Measurements from ENCODE around the gene OTX2. TPM values are rescaled to one million over a fixed set of nuclear protein-coding genes. Genes with fewer than 3 reads are reported as not detected.

Gene OTX2
- total RNA-seq, 4 donors from 2014 or later, result not detected

GRCh38 chr14:56816574-56817391 is 6.5 kb upstream of the OTX2 start:
- Histone ChIP-seq H3K4me3 (no peak overlapping the region), H3K9me3 (no peaks in the 10 kb centered on the region), H3K36me3 (no peaks in the 10 kb centered on the region), H3K27ac (no peak overlapping the region), H3K4me1 (no peaks in the 10 kb centered on the region), H3K27me3 (peaks cover 10 to 100% (median 25%) of the 10 kb centered on the region in 4 donors)
- no peak for DNase-seq
- TF ChIP-seq, protein P1, sequence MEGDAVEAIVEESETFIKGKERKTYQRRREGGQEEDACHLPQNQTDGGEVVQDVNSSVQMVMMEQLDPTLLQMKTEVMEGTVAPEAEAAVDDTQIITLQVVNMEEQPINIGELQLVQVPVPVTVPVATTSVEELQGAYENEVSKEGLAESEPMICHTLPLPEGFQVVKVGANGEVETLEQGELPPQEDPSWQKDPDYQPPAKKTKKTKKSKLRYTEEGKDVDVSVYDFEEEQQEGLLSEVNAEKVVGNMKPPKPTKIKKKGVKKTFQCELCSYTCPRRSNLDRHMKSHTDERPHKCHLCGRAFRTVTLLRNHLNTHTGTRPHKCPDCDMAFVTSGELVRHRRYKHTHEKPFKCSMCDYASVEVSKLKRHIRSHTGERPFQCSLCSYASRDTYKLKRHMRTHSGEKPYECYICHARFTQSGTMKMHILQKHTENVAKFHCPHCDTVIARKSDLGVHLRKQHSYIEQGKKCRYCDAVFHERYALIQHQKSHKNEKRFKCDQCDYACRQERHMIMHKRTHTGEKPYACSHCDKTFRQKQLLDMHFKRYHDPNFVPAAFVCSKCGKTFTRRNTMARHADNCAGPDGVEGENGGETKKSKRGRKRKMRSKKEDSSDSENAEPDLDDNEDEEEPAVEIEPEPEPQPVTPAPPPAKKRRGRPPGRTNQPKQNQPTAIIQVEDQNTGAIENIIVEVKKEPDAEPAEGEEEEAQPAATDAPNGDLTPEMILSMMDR (IDR thresholded peaks at IDR 0.05), result no peak
- TF ChIP-seq POLR2A (IDR thresholded peaks at IDR 0.05), result no peak
- WGBS, 2 donors, result 1 to 9% methylated on average over 16 to 19 of the region's 66 CpGs
- intact Hi-C loops (cut with DNase I), result no loop called here

DNA sequence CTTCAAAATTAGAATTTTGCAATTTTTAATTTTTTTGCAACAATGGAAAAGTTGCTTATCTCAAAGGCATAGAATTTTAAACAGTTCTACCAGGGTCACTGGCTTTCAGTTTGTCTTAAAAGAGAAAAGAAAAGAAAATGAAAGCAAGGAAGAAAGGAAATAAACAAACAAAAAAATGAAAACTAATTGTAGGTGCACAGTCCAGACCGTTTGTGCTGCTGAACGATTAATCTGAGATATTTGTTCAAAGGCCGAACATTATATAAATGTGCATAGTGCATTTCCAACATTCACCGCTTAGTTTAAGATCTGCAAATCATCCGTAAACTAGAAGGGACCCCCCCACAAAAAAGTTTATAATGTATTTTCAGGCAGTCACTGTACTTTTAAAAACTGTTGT is 5.5 kb upstream of the OTX2 start:
- no peak for DNase-seq
- Histone ChIP-seq H3K4me1 (no peaks in the 10 kb centered on the region), H3K9me3 (no peaks in the 10 kb centered on the region), H3K4me3 (no peak overlapping the region), H3K27ac (no peak overlapping the region), H3K27me3 (peaks cover 12 to 100% (median 35%) of the 10 kb centered on the region in 4 donors), H3K36me3 (no peaks in the 10 kb centered on the region)
- intact Hi-C loops (cut with DNase I), result no loop called here
- WGBS, 2 donors, result 30% methylated on average over 5 of the region's 5 CpGs
- no peak for TF ChIP-seq POLR2A (IDR thresholded peaks at IDR 0.05)
- TF ChIP-seq, protein P1 (IDR thresholded peaks at IDR 0.05), result no peak

- peaks cover 12 to 100% (median 41%) of the 10 kb centered on the region in 4 donors for H3K27me3 ChIP-seq
- H3K27ac ChIP-seq, result no peak overlapping the region
- no peak for DNase-seq
- TF ChIP-seq, protein P1 (IDR thresholded peaks at IDR 0.05), result no peak
- TF ChIP-seq POLR2A (IDR thresholded peaks at IDR 0.05), result no peak
- WGBS, 2 donors, result 9 to 16% methylated on average over 4 of the region's 4 CpGs
- no peaks in the 10 kb centered on the region for H3K9me3 ChIP-seq
- no peaks in the 10 kb centered on the region for H3K4me1 ChIP-seq
- no peaks in the 10 kb centered on the region for H3K36me3 ChIP-seq
- no peak overlapping the region for H3K4me3 ChIP-seq
- intact Hi-C loops (cut with DNase I), result no loop called here
These were observed 4.9 kb upstream of the OTX2 start for GRCh38 chr14:56814969-56815700.

DNA sequence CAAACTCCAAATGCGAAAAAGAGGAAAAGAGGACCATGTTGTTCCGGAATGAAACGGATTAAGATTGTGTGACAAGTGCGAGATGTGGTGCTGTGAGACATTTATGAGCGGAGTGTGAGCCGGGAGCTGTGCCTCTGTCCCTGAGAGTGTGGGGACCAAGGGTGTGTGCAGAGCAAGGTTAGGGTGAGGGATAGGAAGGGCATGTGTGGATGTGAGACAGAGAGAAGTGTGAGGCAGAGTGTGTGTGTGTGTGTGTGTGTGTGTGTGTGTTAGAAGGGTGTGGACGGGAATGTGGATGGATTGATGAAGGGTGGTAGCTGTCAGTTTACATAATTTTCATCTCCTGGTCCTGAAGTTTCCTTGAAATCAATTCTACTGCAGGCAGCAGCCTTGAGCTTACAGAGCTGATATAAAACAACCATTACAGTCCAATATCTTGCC is 4.3 kb upstream of the OTX2 start:
- no peaks in the 10 kb centered on the region for H3K36me3 ChIP-seq
- 9% methylated on average over 7 of the region's 7 CpGs for WGBS, 2 donors
- peaks cover 0 to 3% (median 0%) of the 10 kb centered on the region in 3 donors for H3K9me3 ChIP-seq
- DNase-seq, result no peak
- H3K4me1 ChIP-seq, result peaks cover 0 to 3% (median 0%) of the 10 kb centered on the region in 3 donors
- TF ChIP-seq, protein P1 (IDR thresholded peaks at IDR 0.05), result no peak
- TF ChIP-seq POLR2A (IDR thresholded peaks at IDR 0.05), result no peak
- H3K27me3 ChIP-seq, result peaks cover 12 to 100% (median 46%) of the 10 kb centered on the region in 4 donors
- H3K4me3 ChIP-seq, result no peak overlapping the region
- intact Hi-C loops (cut with DNase I), result no loop called here
- no peak overlapping the region for H3K27ac ChIP-seq

GRCh38 chr14:56813143-56813551 is 2.9 kb upstream of the OTX2 start:
- peaks cover 0 to 5% (median 0%) of the 10 kb centered on the region in 3 donors for H3K9me3 ChIP-seq
- peaks cover 0 to 17% (median 6%) of the 10 kb centered on the region in 3 donors for H3K4me1 ChIP-seq
- H3K4me3 ChIP-seq, result no peak overlapping the region
- no peak for DNase-seq
- H3K27ac ChIP-seq, result no peak overlapping the region
- peaks cover 25 to 100% (median 57%) of the 10 kb centered on the region in 4 donors for H3K27me3 ChIP-seq
- TF ChIP-seq, protein P1 (IDR thresholded peaks at IDR 0.05), result no peak
- TF ChIP-seq POLR2A (IDR thresholded peaks at IDR 0.05), result no peak
- no peaks in the 10 kb centered on the region for H3K36me3 ChIP-seq
- WGBS, 2 donors, result 5 to 6% methylated on average over 3 of the region's 3 CpGs
- intact Hi-C loops (cut with DNase I), result no loop called here

Measured in esophagus squamous epithelium (tissue), 5 donors.